Fibroblast of mammary gland (primary cell): ENCODE results near the gene ING5.

Experiments
- DNase-seq: peaks from one replicate; pipeline ENCODE4 v3.0.0-alpha.2; 2010; ENCODE audit warnings: low read depth
- H3K4me3 ChIP-seq: 2 replicates; pipeline ENCODE4 v1.5.1; 2011; ENCODE audit warnings: low read depth, mild to moderate bottlenecking, low read length, moderate library complexity; ENCODE audit not compliant: control insufficient read depth
- CTCF ChIP-seq: conservative IDR thresholded peaks from 2 replicates; pipeline ENCODE4 v1.5.1; 2011; ENCODE audit warnings: low read depth, low read length, inconsistent platforms; ENCODE audit not compliant: control insufficient read depth, insufficient read depth

The ING5 gene

GRCh38 chr2:241775223-241776177, 73.7 kb downstream of the ING5 start:
- TF ChIP-seq CTCF = no peak

GRCh38 chr2:241776336-241777169, 74.7 kb downstream of the ING5 start, which contains the start of gene GAL3ST2:
GAL3ST2 (plus strand) TSS chr2:241776822; CDS start chr2:241776956, 134 bp downstream.
- DNase-seq = no peak
- no peak for TF ChIP-seq CTCF
- H3K4me3 ChIP-seq = no peak within 1 kb of the TSS

More at GRCh38 chr2:241775223-241776177, 73.7 kb downstream of the ING5 start:
- no peak for DNase-seq
- H3K4me3 ChIP-seq = no peak overlapping the region

DNA sequence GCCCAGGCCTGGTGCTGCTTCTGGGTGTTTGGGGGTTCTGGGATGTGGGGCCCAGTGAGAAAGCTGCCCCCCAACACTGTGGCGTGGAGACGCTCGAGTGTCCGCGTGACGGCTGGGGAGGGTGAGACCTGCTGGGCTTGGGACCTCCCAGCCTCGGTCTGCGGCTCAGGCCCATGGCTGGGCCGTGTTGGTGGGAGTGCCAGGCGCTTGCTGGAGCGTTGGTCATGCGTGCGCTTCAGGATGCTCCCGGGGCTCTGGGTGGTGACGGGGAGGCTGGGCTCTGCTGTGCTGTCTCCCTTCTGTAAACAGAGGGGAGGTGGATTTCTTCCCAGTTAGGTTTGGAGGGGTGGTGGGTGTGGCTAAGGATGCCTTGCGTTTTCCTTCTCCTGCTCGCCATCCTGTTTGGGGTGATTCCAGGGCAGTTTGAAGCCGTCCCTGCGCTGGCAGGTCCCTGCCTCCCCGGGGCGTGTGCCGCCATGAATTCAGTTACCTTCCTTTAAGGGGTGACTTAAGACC, 75.4 kb downstream of the ING5 start:
- no peak overlapping the region for H3K4me3 ChIP-seq
- DNase-seq = no peak
- no peak for TF ChIP-seq CTCF

GRCh38 chr2:241777686-241778627, 76.1 kb downstream of the ING5 start:
- no peak overlapping the region for H3K4me3 ChIP-seq
- no peak for DNase-seq
- TF ChIP-seq CTCF = no peak
